Stimulated activated CD4-positive, alpha-beta T cell treated with anti-CD3 and anti-CD28 coated beads, Interleukin-1b, Interleukin-23, amount 100 ng/mL, for 4 hours (primary cell): Measurements from ENCODE around the gene ASPM.
"Not testable (repeated sequence)": the region's sequence is repeated elsewhere in the genome, so short reads cannot be mapped to it uniquely, and the experiment has no call there.

Experiments
- DNase-seq, 2 donors: peaks; one replicate each; pipeline ENCODE4 v3.0.0-alpha.2; 2020; ENCODE audit warnings: low read depth in 2 of 2

Gene ASPM

DNA sequence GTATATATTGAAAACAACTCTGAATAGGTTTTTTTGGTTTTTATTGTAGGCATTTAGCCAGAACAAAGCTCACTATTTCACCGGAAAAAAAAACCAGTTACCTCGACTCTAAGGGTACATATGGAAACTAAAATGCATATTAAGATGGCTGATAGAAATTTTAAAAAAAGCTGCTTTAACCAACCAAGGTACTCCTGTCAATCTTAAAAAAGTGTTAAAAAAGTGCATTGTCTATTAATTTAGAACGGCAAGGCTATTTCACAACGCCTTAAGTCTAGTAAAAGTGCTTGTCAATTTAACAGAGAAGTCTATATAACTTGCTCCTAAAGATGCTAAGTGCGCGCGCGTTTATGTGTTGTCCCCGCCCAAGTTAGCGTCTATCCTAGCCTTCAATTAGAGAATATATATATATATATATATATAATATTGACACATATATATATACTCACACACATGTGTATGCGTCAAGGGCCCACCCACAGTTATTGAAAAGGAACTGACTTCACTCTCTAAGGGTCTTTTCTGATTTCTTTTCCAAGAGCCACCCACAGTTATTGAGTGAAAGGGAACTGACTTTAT is 934 bp downstream of the ASPM start:
- DNase-seq = no peak

GRCh38 chr1:197144570-197145325 is 1.7 kb downstream of the ASPM start:
- DNase-seq = no peak

GRCh38 chr1:197143276-197143675 is 3.2 kb downstream of the ASPM start:
- DNase-seq = no peak

DNA sequence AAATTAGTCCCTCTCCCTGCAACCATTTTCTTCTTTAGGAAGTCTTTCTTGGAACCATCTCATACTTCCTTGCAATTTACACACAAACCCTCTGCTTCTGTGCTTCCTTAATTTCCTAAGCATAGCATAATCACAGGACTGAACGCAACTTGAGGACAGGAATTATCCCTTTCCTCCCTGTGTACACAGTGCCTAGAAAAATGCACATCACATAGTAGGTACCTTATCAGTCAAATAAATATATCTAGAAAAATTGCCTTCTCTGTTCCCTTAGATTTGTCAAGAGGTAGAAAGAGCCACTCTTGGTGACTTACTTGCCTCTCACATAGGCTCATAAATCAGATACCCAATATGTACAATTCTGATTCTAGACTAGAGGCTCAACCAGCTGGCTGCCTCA is 4.9 kb downstream of the ASPM start:
- no peak for DNase-seq

DNA sequence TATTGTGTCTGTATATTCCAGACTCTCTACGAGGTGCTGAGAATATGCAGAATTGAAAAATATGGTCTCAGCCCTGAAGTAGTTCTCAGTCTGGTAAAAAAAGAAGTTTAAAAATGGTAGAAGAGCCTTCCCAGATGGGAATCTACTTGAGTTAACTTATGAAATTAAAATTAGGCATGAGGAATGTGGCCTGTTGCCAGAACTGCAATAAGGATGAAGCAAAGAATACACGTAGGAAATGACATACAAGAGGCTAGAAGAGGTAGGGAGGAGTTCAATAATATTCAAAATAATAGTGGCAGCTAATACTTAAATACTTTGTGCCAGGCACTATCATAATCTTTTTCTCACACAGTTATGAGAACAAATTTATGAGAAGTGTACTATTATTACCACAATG is 6.3 kb downstream of the ASPM start:
- DNase-seq = no peak

DNA sequence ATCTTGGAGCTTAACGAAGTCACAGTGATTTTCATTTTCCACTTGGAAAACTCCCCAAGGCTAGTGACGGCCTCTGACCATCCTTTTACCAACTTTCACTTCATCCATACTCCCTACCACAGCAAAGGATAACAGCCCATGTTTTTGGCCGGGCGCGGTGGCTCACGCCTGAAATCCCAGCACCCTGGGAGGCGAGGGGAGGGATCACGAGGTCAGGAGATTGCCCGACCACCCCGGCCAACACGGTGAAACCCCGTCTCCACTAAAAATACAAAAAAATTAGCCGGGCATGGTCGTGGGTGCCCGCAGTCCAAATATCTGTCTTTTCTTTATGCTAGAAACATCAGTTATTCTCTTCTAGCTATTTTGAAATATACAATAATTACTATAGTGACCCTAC is 7.3 kb downstream of the ASPM start:
- no peak for DNase-seq

DNA sequence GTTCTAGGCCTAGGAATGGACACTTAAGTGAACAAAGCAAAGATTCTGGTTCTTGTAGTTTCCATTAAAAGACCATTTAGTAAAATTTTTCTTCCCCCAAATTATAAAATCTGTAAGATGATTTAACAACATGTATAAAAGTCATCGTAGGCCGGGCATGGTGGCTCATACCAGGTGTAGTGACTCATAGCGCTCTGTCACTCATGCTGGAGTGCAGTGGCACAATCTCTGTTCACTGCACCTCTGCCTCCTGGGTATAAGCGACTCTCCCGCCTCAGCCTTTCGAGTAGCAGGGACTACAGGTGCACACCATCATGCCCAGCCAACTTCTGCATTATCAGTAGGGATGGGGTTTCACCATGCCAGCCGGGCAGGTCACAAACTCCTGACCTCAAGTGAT is 9.1 kb downstream of the ASPM start:
- DNase-seq = no peak

- DNase-seq = no peak
Observed at GRCh38 chr1:197130677-197131304, 15.7 kb downstream of the ASPM start.

- DNase-seq = no peak
Observed at GRCh38 chr1:197129698-197130097, 16.8 kb downstream of the ASPM start.

DNA sequence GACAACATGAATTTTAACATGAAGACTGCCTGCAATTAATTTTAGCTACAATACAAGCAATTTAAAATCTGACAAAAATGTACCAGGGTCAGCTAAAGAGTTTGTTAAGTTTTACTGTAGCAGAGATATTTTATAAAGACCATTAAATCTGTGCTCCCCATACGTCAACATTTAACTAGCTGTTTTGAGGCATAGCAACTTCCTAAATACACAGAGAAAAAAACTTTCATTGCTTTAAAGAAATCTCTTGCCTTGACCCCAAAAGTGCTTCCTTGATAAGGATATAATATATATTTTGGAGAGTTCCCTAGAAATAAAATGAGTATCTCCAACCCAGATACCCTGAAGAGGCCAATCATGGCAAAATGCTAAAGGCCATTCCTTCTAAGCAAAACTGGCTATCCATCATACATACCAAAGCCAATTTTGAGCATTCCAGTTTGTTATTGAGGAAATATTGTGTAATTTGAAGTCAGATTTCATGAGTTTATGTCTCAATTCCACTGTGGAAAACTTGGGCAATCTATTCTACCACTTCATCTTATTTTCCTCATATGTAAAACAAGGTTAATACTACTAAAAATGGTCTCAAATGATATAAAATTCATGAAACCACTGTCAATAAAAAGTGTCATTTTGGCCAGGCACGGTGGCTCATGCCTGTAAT is 19.1 kb downstream of the ASPM start:
- no peak for DNase-seq

GRCh38 chr1:197126691-197127090 is 19.8 kb downstream of the ASPM start:
- no peak for DNase-seq

DNA sequence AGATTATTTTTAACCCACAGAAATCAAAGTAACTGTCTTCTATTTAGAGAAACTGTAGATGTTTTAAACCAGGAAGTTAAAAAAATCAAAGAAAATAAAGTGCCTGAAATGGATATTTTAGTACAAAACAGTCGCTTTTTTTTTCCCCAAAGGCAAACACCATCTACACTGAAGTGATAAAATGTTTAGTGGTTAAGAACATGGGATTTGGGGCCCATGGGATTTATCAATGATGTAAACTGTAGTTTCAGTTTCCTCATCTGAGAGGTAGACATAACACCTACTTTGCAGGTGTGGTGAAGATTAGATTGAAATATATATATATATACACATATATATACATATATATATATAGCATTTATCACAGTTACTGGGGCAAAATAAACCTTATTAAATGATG is 22.1 kb downstream of the ASPM start:
- no peak for DNase-seq

DNA sequence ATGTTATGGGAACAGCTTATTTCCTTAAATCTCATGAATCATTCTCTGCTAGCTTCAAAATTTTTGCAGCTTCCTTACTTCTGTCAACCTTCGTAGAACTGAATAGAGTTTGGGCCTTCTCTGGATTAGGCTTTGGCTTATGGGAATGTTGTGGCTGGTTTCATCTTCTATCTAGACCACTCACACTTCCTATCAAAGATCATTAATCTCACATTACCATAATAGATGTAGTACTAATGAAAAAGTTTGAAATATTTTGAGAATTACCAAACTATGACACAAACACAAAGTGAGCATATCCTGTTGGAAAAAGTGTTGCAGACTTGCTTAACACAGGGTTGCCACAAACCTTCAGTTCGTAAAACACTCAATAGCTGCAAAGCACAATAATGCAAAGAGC is 30.3 kb downstream of the ASPM start:
- no peak for DNase-seq

GRCh38 chr1:197106869-197107268 is 39.6 kb downstream of the ASPM start:
- no peak for DNase-seq

DNA sequence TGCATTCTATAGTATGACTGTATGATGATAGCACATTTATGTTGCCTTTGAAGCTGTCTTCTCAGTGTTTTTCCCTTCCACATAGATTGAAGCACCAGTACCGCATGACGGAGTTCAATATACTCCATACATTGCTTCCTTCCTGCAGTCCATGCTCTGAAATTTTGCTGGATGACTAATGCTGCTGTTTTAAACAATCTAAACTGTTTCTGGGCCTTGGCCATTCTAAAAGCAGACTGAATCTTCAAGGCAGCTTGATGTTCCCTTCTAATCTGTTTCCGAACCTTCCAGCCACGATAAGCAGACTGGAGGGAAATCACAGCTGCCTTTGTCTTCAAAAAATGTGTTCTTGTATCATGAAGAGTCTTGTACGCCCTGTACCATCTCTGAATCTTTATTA is 43.2 kb downstream of the ASPM start:
- no peak for DNase-seq

GRCh38 chr1:197101978-197102377 is 44.5 kb downstream of the ASPM start:
- DNase-seq = no peak

DNA sequence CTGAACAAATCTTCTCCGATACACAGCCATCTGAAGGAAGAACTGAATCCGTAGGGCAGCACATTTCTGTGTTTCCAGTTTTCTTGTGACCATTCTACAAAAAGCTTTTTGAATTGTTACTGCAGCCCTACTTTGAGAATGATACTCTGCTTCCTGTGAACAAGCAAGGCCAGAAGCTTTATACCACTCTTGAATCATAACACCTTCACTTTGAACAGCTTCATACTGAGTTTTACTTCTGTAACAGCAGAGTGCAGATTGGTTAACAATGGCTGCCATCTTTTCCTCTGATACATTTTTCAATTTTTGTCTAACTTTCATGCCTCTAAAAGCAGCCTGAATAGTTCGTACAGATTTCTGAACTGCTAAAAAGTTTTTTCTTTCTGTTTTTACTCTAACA is 45.8 kb downstream of the ASPM start:
- no peak for DNase-seq

GRCh38 chr1:197099444-197099843 is 47.0 kb downstream of the ASPM start:
- no peak for DNase-seq

DNA sequence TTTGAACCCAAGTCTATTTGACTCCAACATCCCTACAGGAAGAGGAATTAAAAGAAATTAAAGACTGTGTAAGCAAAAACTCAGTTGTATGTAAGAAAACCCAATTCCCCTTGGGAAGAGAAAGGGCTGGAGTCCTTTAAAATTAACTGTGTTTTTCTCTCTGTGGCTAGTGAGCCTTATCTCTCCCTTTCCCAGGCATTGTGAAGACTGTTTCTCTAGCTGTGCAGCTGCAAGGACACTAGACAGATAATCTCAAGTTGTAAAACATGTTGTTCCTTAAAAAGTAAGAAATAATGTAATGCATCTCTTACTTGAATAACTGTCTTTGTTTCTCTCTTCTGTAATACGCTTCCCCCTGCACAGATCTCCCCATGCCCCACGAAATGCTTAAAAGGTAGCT is 49.5 kb downstream of the ASPM start:
- not testable (repeated sequence) for DNase-seq

DNA sequence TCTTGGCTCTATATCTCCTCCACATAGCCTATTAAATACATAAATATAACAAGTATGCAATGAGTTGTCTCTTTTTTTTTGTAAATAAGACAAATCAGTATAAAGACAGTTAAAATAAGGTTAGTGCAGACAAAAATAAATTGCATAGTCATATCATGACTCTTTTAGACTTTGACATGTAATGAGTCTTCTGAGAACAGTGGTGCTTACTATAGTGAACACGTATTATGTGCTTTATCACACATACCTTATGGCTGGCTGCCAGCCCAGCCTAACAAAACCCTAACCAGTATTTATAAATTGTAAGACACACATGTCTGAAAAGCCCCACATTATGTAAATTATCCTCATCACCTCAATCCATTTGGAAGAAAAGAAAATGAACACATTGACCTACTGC is 50.3 kb downstream of the ASPM start:
- DNase-seq = no peak

DNA sequence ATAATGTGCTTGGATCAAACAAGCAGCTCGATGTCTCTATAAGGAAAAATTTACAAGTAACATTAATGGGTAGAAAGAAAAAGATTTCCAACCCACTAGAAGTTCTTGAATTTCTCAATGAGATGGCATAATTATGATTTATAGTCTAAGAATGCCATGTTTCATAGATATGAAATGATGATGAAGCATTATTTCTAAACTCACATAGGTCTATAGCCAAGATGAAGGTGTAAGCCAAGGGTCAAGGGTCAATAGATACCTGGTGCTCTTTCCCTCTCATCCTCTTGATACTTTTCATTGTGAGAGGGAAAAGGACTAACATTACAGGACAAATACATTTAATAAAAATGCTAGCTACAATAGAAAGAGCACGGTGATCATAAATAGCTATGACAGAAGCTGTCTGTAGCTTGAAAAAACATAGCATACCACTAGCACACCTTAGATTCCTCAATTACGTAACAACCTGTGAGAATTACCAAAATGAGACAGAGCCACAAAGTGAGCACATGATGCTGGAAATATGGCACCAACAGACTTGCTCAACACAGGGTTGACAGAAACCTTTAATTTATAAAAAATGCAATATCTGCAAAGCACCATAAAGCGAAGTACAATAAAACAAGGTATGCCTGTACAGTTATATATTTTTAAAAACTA is 53.1 kb downstream of the ASPM start:
- no peak for DNase-seq

DNA sequence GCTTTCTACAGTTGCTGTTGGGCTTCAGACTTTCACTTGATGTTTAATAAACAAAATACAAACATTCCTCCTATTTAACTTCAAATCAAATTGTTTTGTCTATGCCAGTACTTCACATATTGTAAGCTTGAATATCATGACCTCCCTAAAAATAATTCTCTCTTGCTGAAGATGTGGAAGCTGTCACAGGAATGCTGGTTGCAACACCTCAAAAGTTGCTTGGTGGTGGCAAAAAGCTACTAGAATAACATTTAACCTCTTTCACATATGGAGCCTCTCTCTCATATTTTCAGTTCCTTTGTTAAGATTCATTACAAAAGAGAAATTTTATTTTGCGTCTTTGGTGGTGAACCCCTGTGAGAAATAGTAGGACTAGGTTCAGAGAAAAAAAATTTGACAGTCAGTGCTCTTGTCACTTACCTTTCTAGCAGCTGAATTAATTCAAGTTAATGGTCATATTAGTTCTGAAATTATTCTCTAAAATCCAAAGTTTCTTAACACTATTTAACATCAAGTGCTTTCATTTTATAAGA is 53.9 kb downstream of the ASPM start:
- no peak for DNase-seq
